ENCODE data around the gene DIP2C. TPM values are rescaled to one million over a fixed set of nuclear protein-coding genes. Genes with fewer than 3 reads are reported as not detected.

The DIP2C gene
- total RNA-seq, 3 donors from 2014 or later: 17.1 to 48.2 (median 20.3) TPM

DNA sequence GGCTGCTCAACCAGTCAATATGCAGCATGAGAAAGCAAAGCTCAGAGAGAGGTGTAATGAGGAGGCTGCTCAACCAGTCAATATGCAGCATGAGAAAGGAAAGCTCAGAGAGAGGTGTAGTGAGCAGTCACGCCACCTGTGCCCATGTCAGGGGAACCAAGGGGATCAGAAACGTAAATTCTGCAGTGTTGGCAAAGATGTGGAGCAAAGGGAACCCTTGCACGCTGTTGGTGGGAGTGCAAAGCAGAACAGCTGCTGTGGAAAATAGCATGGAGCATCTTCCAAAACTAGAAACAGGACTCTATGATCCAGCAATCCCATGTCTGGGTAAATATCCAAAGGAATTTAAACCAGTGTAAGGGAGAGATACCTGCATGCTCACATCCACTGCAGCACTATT, 194.9 kb downstream of the DIP2C start:
- Histone ChIP-seq H3K4me3 (no peak overlapping the region), H3K4me1 (no peaks in the 10 kb centered on the region), H3K27ac (no peak overlapping the region), H3K27me3 (no peaks in the 10 kb centered on the region), H3K9me3 (no peaks in the 10 kb centered on the region), H3K36me3 (no peaks in the 10 kb centered on the region)
- intact Hi-C loops (cut with DNase I; ENCODE audit: low total_unique reads): no loop called here
- DNase-seq (ENCODE audit: low spot score in 2 of 2): no peak
- TF ChIP-seq, protein P1, sequence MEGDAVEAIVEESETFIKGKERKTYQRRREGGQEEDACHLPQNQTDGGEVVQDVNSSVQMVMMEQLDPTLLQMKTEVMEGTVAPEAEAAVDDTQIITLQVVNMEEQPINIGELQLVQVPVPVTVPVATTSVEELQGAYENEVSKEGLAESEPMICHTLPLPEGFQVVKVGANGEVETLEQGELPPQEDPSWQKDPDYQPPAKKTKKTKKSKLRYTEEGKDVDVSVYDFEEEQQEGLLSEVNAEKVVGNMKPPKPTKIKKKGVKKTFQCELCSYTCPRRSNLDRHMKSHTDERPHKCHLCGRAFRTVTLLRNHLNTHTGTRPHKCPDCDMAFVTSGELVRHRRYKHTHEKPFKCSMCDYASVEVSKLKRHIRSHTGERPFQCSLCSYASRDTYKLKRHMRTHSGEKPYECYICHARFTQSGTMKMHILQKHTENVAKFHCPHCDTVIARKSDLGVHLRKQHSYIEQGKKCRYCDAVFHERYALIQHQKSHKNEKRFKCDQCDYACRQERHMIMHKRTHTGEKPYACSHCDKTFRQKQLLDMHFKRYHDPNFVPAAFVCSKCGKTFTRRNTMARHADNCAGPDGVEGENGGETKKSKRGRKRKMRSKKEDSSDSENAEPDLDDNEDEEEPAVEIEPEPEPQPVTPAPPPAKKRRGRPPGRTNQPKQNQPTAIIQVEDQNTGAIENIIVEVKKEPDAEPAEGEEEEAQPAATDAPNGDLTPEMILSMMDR (IDR thresholded peaks at IDR 0.05): no peak
- no peak for TF ChIP-seq POLR2AphosphoS5 (IDR thresholded peaks at IDR 0.05)
- TF ChIP-seq POLR2A (IDR thresholded peaks at IDR 0.05): no peak

DNA sequence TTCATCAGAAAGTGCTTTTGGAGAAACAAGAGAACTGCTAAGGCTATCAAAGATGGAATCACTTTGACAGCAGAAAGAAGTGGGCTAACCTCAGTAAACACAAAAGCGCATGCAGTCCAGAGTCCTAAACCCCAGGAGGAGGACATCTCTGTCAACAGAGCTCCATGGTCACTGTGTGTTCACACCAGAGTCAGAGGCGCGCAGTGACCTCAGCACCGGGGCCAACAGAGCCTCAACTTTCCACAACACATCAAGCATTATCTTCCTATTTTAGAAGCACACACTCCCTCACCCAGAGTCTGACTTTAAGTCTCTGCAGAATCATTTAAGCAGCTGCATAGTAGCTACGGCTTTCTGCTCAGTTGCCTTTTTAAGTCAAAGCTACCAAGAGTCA, 195.3 kb downstream of the DIP2C start:
- H3K9me3 ChIP-seq: no peaks in the 10 kb centered on the region
- H3K27ac ChIP-seq: no peak overlapping the region
- TF ChIP-seq POLR2A (IDR thresholded peaks at IDR 0.05) (no peak), POLR2AphosphoS5 (IDR thresholded peaks at IDR 0.05) (no peak)
- TF ChIP-seq, protein P1 (IDR thresholded peaks at IDR 0.05): no peak
- no peaks in the 10 kb centered on the region for H3K27me3 ChIP-seq
- no peak overlapping the region for H3K4me3 ChIP-seq
- H3K4me1 ChIP-seq: no peaks in the 10 kb centered on the region
- H3K36me3 ChIP-seq: no peaks in the 10 kb centered on the region
- intact Hi-C loops (cut with DNase I; ENCODE audit: low total_unique reads): no loop called here
- DNase-seq (ENCODE audit: low spot score in 2 of 2): no peak

GRCh38 chr10:493391-494148, 195.9 kb downstream of the DIP2C start:
- Histone ChIP-seq H3K27me3 (no peaks in the 10 kb centered on the region), H3K4me1 (no peaks in the 10 kb centered on the region), H3K36me3 (no peaks in the 10 kb centered on the region), H3K4me3 (no peak overlapping the region), H3K27ac (no peak overlapping the region), H3K9me3 (no peaks in the 10 kb centered on the region)
- intact Hi-C loops (cut with DNase I; ENCODE audit: low total_unique reads): no loop called here
- DNase-seq (ENCODE audit: low spot score in 2 of 2): no peak
- TF ChIP-seq POLR2AphosphoS5 (IDR thresholded peaks at IDR 0.05) (no peak), POLR2A (IDR thresholded peaks at IDR 0.05) (no peak)
- TF ChIP-seq, protein P1 (IDR thresholded peaks at IDR 0.05): no peak

DNA sequence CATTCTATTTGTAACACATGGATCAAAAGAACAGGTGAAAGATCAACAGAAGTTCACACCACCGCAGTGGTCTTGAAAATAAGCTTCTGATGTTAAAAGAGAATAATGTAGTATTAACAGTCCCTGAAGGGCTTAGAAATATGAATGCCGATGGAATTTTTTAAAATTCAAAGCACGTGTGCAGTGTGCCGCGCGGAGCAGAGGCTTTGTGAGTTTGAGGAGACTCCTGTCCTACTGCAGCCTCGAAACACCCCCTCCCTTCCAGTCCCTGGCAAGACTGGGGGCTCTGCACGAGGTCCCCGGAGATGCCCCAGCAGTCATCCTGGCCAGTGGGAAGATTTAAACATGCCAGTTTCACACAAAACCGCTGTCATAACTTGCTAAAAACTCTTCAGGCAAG, 196.6 kb downstream of the DIP2C start:
- Histone ChIP-seq H3K27me3 (no peaks in the 10 kb centered on the region), H3K4me3 (no peak overlapping the region), H3K9me3 (no peaks in the 10 kb centered on the region), H3K36me3 (no peaks in the 10 kb centered on the region), H3K4me1 (no peaks in the 10 kb centered on the region), H3K27ac (no peak overlapping the region)
- TF ChIP-seq POLR2AphosphoS5 (IDR thresholded peaks at IDR 0.05) (no peak), POLR2A (IDR thresholded peaks at IDR 0.05) (no peak)
- TF ChIP-seq, protein P1 (IDR thresholded peaks at IDR 0.05): no peak
- no peak for DNase-seq (ENCODE audit: low spot score in 2 of 2)
- intact Hi-C loops (cut with DNase I; ENCODE audit: low total_unique reads): no loop called here

DNA sequence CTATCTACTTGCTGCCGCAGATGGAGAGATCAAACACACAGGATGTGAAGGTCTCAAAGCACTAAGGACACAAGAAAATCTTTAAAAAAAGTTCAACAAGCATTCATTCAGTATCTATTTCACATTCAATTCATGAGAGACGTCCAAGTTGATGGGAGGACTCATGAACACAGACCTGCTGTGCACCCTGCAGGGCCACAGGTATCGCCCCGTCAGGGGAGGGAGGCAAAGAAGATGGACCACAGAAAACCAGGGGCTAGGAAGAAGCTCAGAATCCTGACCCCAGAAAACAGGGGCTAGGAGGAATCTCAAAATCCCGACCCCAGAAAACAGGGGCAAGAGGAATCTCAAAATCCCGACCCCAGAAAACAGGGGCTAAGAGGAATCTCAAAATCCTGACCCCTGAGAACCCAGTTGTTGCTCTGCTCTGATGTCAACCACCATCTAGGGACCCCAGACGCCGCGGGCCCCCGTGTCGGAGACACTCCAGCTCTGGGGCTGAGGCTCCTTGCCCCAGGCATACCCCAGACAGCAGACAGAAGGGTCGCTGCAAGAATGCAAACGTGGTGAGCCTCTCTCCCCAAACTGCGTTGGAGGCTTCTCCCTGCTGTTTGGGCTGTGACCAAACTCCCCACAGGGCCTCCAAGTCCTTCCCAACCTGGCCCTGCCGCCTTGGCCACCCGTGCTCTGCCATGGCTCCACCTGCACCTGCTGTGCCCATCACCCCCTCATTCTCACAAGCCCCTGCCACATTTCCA, 197.6 kb downstream of the DIP2C start:
- no peak overlapping the region for H3K27ac ChIP-seq
- no peaks in the 10 kb centered on the region for H3K27me3 ChIP-seq
- no peak overlapping the region for H3K4me3 ChIP-seq
- H3K4me1 ChIP-seq: no peaks in the 10 kb centered on the region
- no peaks in the 10 kb centered on the region for H3K9me3 ChIP-seq
- TF ChIP-seq POLR2AphosphoS5 (IDR thresholded peaks at IDR 0.05) (no peak), POLR2A (IDR thresholded peaks at IDR 0.05) (no peak)
- TF ChIP-seq, protein P1 (IDR thresholded peaks at IDR 0.05): no peak
- H3K36me3 ChIP-seq: no peaks in the 10 kb centered on the region
- intact Hi-C loops (cut with DNase I; ENCODE audit: low total_unique reads): no loop called here
- no peak for DNase-seq (ENCODE audit: low spot score in 2 of 2)
